ENCODE measurements around the gene GRIK3. TPM values are rescaled to one million over a fixed set of nuclear protein-coding genes. Genes with fewer than 3 reads are reported as not detected.

GRIK3 gene
- total and polyA plus RNA-seq, 2 of the 8 experiments (the other 6 are each of a cell fraction or from before 2014, with no cell fraction given): 2.1 to 3.4 TPM

DNA sequence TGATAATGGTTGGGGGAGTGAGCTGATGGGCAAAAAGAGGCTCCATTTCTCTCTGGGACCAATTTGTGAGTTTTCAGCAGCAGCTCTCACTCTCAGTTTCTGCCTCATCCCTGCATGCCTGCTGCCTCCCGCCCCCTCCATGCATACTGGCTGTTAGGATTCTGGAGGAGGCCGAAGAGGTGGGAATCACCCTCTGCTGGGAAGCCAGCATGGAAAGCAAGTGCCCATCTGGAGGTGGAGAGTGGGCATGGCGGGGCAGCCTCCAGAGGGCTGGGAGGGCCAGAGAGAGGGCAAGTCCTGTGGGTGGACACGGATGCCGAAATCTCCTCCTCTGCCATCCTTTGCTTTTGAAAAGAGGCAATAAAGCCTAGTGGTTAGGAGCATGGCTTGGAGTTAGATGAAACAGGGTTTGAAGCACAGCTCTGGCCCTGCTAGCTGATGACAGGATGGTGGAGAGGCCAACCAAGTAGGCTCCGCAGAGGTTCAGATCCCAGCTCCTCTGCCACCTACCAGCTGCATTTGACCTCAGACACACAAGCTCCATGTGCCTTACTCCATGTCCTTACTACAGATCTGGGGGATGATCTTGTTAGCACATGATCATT, 113.4 kb downstream of the GRIK3 start (continued):
- TF ChIP-seq TBP (IDR thresholded peaks at IDR 0.05; ENCODE audit: low read depth, low read length): no peak
